RPMI7951 (cell line): ENCODE measurements around the gene RAP2B. TPM values are rescaled to one million over a fixed set of nuclear protein-coding genes. Genes with fewer than 3 reads are reported as not detected.
A peak's percentile ranks its signal among the peaks of the same experiment; 100 is the strongest.

Experiments
- DNase-seq: peaks from one replicate; pipeline ENCODE4 v3.0.0-alpha.2; 2012; ENCODE audit warnings: low read depth
- total RNA-seq: library from RNA; depleted of rRNA; stranded (reverse); fragments of >200 nt; shearing (Covaris generic); gene quantifications from 2 replicates; pipeline ENCODE4 v1.2.3, GENCODE V29; 2014

Gene RAP2B
- total RNA-seq, 1 experiment from 2014 or later: 10.0 TPM

- DNase-seq: peak; percentile 89
These were observed 1.4 kb upstream of the RAP2B start for GRCh38 chr3:153160451-153161137.

- DNase-seq: peak; percentile 100
These were observed 800 bp upstream of the RAP2B start for GRCh38 chr3:153161138-153161713.

- peak; percentile 41 for DNase-seq
These were observed 727 bp downstream of the RAP2B start for GRCh38 chr3:153162513-153163392.

GRCh38 chr3:153163393-153163724, 1.3 kb downstream of the RAP2B start:
- peak; percentile 61 for DNase-seq

- peak; percentile 19 for DNase-seq
These were observed 1.9 kb downstream of the RAP2B start for GRCh38 chr3:153163756-153164550.

- peak; percentile 22 for DNase-seq
These were observed 3.2 kb downstream of the RAP2B start for GRCh38 chr3:153165261-153165681.

- peak; percentile 24 for DNase-seq
These were observed 4.2 kb downstream of the RAP2B start for GRCh38 chr3:153166206-153166605.

- DNase-seq: no peak
These were observed 4.8 kb downstream of the RAP2B start for GRCh38 chr3:153166796-153167195.

- no peak for DNase-seq
These were observed 7.9 kb downstream of the RAP2B start for GRCh38 chr3:153169793-153170383.

GRCh38 chr3:153171256-153171655, 9.2 kb downstream of the RAP2B start:
- DNase-seq: no peak

GRCh38 chr3:153171918-153172317, 9.9 kb downstream of the RAP2B start:
- no peak for DNase-seq

GRCh38 chr3:153172796-153173757, 11.1 kb downstream of the RAP2B start:
- DNase-seq: no peak

GRCh38 chr3:153173758-153174516, 11.9 kb downstream of the RAP2B start:
- DNase-seq: peak; percentile 49

GRCh38 chr3:153176197-153176596, 14.2 kb downstream of the RAP2B start:
- no peak for DNase-seq

GRCh38 chr3:153180860-153181372, 18.9 kb downstream of the RAP2B start:
- DNase-seq: no peak

GRCh38 chr3:153182501-153183293, 20.7 kb downstream of the RAP2B start:
- DNase-seq: peak; percentile 21

GRCh38 chr3:153190923-153191322, 28.9 kb downstream of the RAP2B start:
- no peak for DNase-seq

GRCh38 chr3:153192327-153192726, 30.3 kb downstream of the RAP2B start:
- no peak for DNase-seq
